ENCODE data around the gene BHLHE41. TPM values are rescaled to one million over a fixed set of nuclear protein-coding genes. Genes with fewer than 3 reads are reported as not detected.
A peak's percentile ranks its signal among the peaks of the same experiment; 100 is the strongest.

The BHLHE41 gene
- total and polyA plus RNA-seq, 2 of the 4 experiments (the other 2 are of a cell fraction): 0.72 to 3.8 TPM

GRCh38 chr12:26112703-26113147 lies 12.1 kb downstream of the BHLHE41 start:
- 50% methylated on average over 2 of the region's 8 CpGs; no CpG with 5 or more reads in 1 of the 2 experiments for WGBS, 2 experiments (ENCODE audit: extremely low coverage in 2 of 2, insufficient read length in 1 of 2)
- H2AK5ac ChIP-seq (ENCODE audit: low read depth, low read length): no peak overlapping the region
- H3K14ac ChIP-seq (replicated peaks; ENCODE audit: low read depth, low read length): no peak overlapping the region
- no peak overlapping the region for H2BK20ac ChIP-seq (ENCODE audit: low read depth, low read length)
- no peak overlapping the region for H2BK15ac ChIP-seq (ENCODE audit: low read depth, low read length)
- no peak overlapping the region for H3K4me3 ChIP-seq (ENCODE audit: insufficient read depth, low read depth, low read length)
- ATAC-seq (ENCODE audit: low read depth): no peak
- no peaks in the 10 kb centered on the region; the same call in 1 of the 2 replicates for H3K27me3 ChIP-seq (ENCODE audit: control insufficient read depth, insufficient read depth, low read length)
- dilution Hi-C loops (cut with HindIII; ENCODE audit: low sequenced_read_pairs, unreplicated experiment): no loop called here
- ChIA-PET CTCF (interaction anchor here (0.8 kb wide), 1 partner anchor 13 kb away, joined by 3 read pairs; no protein-coding TSS in a partner anchor), POLR2A (ENCODE audit: unreplicated experiment) (no interaction called here)
- intact Hi-C loops (cut with micrococcal nuclease): no loop called here
- peak; percentile 22 for DNase-seq
- H2BK5ac ChIP-seq (ENCODE audit: low read depth, low read length, poor library complexity, severe bottlenecking): no peak overlapping the region
- no peak overlapping the region for H3K18ac ChIP-seq (ENCODE audit: low read depth, low read length)
- no peaks in the 10 kb centered on the region for H3K9me1 ChIP-seq (ENCODE audit: insufficient read depth, low read length)
- no peak overlapping the region for H2AK9ac ChIP-seq (replicated peaks; ENCODE audit: low read depth, low read length, poor library complexity)
- H4K8ac ChIP-seq (ENCODE audit: low read depth in 2 of 2, low read length in 2 of 2): no peak overlapping the region
- no peak overlapping the region for H2AFZ ChIP-seq (replicated peaks; ENCODE audit: low read length, poor library complexity)
- BruUV-seq (replicated peaks): no TSS peak
- no peak overlapping the region for H3K27ac ChIP-seq (ENCODE audit: insufficient read depth, low read length)
- no peak overlapping the region for H3K4ac ChIP-seq (ENCODE audit: low read depth, low read length)
- H3K9ac ChIP-seq (ENCODE audit: low read depth, low read length): no peak overlapping the region
- H3K9me3 ChIP-seq (ENCODE audit: control insufficient read depth, insufficient read depth, low read length): no peaks in the 10 kb centered on the region
- H3K36me3 ChIP-seq (ENCODE audit: control insufficient read depth, insufficient read depth, low read length): no peaks in the 10 kb centered on the region
- H2BK120ac ChIP-seq (ENCODE audit: low read depth, low read length): no peak overlapping the region
- no peak overlapping the region for H3K23ac ChIP-seq (ENCODE audit: low read depth, low read length)
- H4K91ac ChIP-seq (ENCODE audit: insufficient read depth, low read depth, low read length): no peak overlapping the region
- H4K5ac ChIP-seq (ENCODE audit: low read depth, low read length): no peak overlapping the region
- TF ChIP-seq ELK1 (IDR thresholded peaks at IDR 0.05; ENCODE audit: borderline replicate concordance, low read depth, low read length): no peak
- TF ChIP-seq MAZ (IDR thresholded peaks at IDR 0.05; ENCODE audit: borderline replicate concordance, low read depth, low read length): no peak
- H3K4me2 ChIP-seq (ENCODE audit: low read depth, low read length): no peak overlapping the region
- in situ Hi-C loops (cut with MboI; ENCODE audit: low sequenced_read_pairs): no loop called here
- no peaks in the 10 kb centered on the region for H3K79me1 ChIP-seq (ENCODE audit: low read depth in 1 of 2, low read length in 2 of 2)
- H3K4me1 ChIP-seq (ENCODE audit: control insufficient read depth, insufficient read depth, low read length): peaks cover 4% of the 10 kb centered on the region; the same call in 1 of the 2 replicates
- H4K20me1 ChIP-seq (ENCODE audit: insufficient read depth, low read length): no peaks in the 10 kb centered on the region
- no peak overlapping the region for H3K56ac ChIP-seq (ENCODE audit: extremely low read depth, insufficient read depth, low read length)
